ENCODE data around the gene FAM180A. TPM values are rescaled to one million over a fixed set of nuclear protein-coding genes. Genes with fewer than 3 reads are reported as not detected.
"Not testable (repeated sequence)": the region's sequence is repeated elsewhere in the genome, so short reads cannot be mapped to it uniquely, and the experiment has no call there.

Gene FAM180A
- total RNA-seq, 2 experiments from 2014 or later = not detected

GRCh38 chr7:135782801-135783200 is 34.2 kb upstream of the FAM180A start:
- Mint-ChIP-seq H3K27ac (no peak overlapping the region), H3K9me3 (no peaks in the 10 kb centered on the region), H3K27me3 (peaks cover 35% of the 10 kb centered on the region), H3K4me1 (no peaks in the 10 kb centered on the region), H3K4me3 (no peak overlapping the region), H3K36me3 (ENCODE audit: low read depth) (no peaks in the 10 kb centered on the region)
- CTCF ChIA-PET = no interaction called here
- POLR2A ChIA-PET = no interaction called here
- DNase-seq = no peak

GRCh38 chr7:135782377-135782776 is 33.8 kb upstream of the FAM180A start:
- Mint-ChIP-seq H3K4me3 (no peak overlapping the region), H3K27me3 (peaks cover 34% of the 10 kb centered on the region), H3K27ac (no peak overlapping the region), H3K36me3 (ENCODE audit: low read depth) (no peaks in the 10 kb centered on the region), H3K9me3 (no peaks in the 10 kb centered on the region), H3K4me1 (no peaks in the 10 kb centered on the region)
- DNase-seq = no peak
- ChIA-PET POLR2A (no interaction called here), CTCF (no interaction called here)

- Mint-ChIP-seq H3K4me3 (no peak overlapping the region), H3K4me1 (no peaks in the 10 kb centered on the region), H3K9me3 (no peaks in the 10 kb centered on the region), H3K27ac (no peak overlapping the region), H3K27me3 (peaks cover 19% of the 10 kb centered on the region), H3K36me3 (ENCODE audit: low read depth) (no peaks in the 10 kb centered on the region)
- no peak for DNase-seq
- ChIA-PET CTCF (no interaction called here), POLR2A (no interaction called here)
Observed at GRCh38 chr7:135777626-135778398, 29.2 kb upstream of the FAM180A start.

GRCh38 chr7:135775915-135776314 is 27.3 kb upstream of the FAM180A start:
- H3K4me1 Mint-ChIP-seq; H3K9me3 Mint-ChIP-seq; H3K27ac Mint-ChIP-seq; POLR2A ChIA-PET; H3K36me3 Mint-ChIP-seq (ENCODE audit: low read depth); H3K4me3 Mint-ChIP-seq; DNase-seq: not testable (repeated sequence)
- peaks cover 19% of the 10 kb centered on the region for H3K27me3 Mint-ChIP-seq
- CTCF ChIA-PET = interaction anchor here (0.9 kb wide), 1 partner anchor 16 kb away, joined by 3 read pairs; no protein-coding TSS in a partner anchor

- no peaks in the 10 kb centered on the region for H3K4me1 Mint-ChIP-seq
- CTCF ChIA-PET = no interaction called here
- peaks cover 17% of the 10 kb centered on the region for H3K27me3 Mint-ChIP-seq
- POLR2A ChIA-PET = no interaction called here
- no peak overlapping the region for H3K27ac Mint-ChIP-seq
- no peaks in the 10 kb centered on the region for H3K36me3 Mint-ChIP-seq (ENCODE audit: low read depth)
- no peak for DNase-seq
- no peaks in the 10 kb centered on the region for H3K9me3 Mint-ChIP-seq
- no peak overlapping the region for H3K4me3 Mint-ChIP-seq
Observed at GRCh38 chr7:135775230-135775629, 26.6 kb upstream of the FAM180A start.

- DNase-seq = no peak
- Mint-ChIP-seq H3K9me3 (no peaks in the 10 kb centered on the region), H3K27me3 (peaks cover 17% of the 10 kb centered on the region), H3K36me3 (ENCODE audit: low read depth) (no peaks in the 10 kb centered on the region), H3K27ac (no peak overlapping the region), H3K4me3 (no peak overlapping the region), H3K4me1 (no peaks in the 10 kb centered on the region)
- ChIA-PET POLR2A (no interaction called here), CTCF (no interaction called here)
Observed at GRCh38 chr7:135774284-135774683, 25.7 kb upstream of the FAM180A start.

GRCh38 chr7:135773464-135773863 is 24.9 kb upstream of the FAM180A start:
- DNase-seq = no peak
- Mint-ChIP-seq H3K27me3 (peaks cover 10% of the 10 kb centered on the region), H3K36me3 (ENCODE audit: low read depth) (no peaks in the 10 kb centered on the region), H3K4me1 (no peaks in the 10 kb centered on the region), H3K9me3 (no peaks in the 10 kb centered on the region), H3K27ac (no peak overlapping the region), H3K4me3 (no peak overlapping the region)
- CTCF ChIA-PET = no interaction called here
- POLR2A ChIA-PET = no interaction called here

- no peak for DNase-seq
- Mint-ChIP-seq H3K27me3 (peaks cover 6% of the 10 kb centered on the region), H3K27ac (no peak overlapping the region), H3K4me3 (no peak overlapping the region), H3K9me3 (no peaks in the 10 kb centered on the region), H3K4me1 (no peaks in the 10 kb centered on the region), H3K36me3 (ENCODE audit: low read depth) (no peaks in the 10 kb centered on the region)
- CTCF ChIA-PET = no interaction called here
- POLR2A ChIA-PET = no interaction called here
Observed at GRCh38 chr7:135772639-135773222, 24.1 kb upstream of the FAM180A start.

- ChIA-PET CTCF (no interaction called here), POLR2A (no interaction called here)
- no peaks in the 10 kb centered on the region for H3K4me1 Mint-ChIP-seq
- no peaks in the 10 kb centered on the region for H3K9me3 Mint-ChIP-seq
- H3K27me3 Mint-ChIP-seq = peaks cover 4% of the 10 kb centered on the region
- no peak overlapping the region for H3K27ac Mint-ChIP-seq
- no peak for DNase-seq
- no peak overlapping the region for H3K4me3 Mint-ChIP-seq
- no peaks in the 10 kb centered on the region for H3K36me3 Mint-ChIP-seq (ENCODE audit: low read depth)
Observed at GRCh38 chr7:135771961-135772638, 23.5 kb upstream of the FAM180A start.

- H3K4me1 Mint-ChIP-seq = no peaks in the 10 kb centered on the region
- H3K4me3 Mint-ChIP-seq = no peak overlapping the region
- DNase-seq = no peak
- no peak overlapping the region for H3K27ac Mint-ChIP-seq
- H3K36me3 Mint-ChIP-seq (ENCODE audit: low read depth) = no peaks in the 10 kb centered on the region
- CTCF ChIA-PET = interaction anchor here (0.5 kb wide), 1 partner anchor 248 kb away, joined by 3 read pairs; no protein-coding TSS in a partner anchor
- peaks cover 7% of the 10 kb centered on the region for H3K27me3 Mint-ChIP-seq
- POLR2A ChIA-PET = no interaction called here
- H3K9me3 Mint-ChIP-seq = no peaks in the 10 kb centered on the region
Observed at GRCh38 chr7:135771051-135771450, 22.4 kb upstream of the FAM180A start.

- no peaks in the 10 kb centered on the region for H3K36me3 Mint-ChIP-seq (ENCODE audit: low read depth)
- no peak overlapping the region for H3K27ac Mint-ChIP-seq
- DNase-seq = no peak
- POLR2A ChIA-PET = no interaction called here
- H3K27me3 Mint-ChIP-seq = peaks cover 11% of the 10 kb centered on the region
- CTCF ChIA-PET = no interaction called here
- no peak overlapping the region for H3K4me3 Mint-ChIP-seq
- no peaks in the 10 kb centered on the region for H3K9me3 Mint-ChIP-seq
- H3K4me1 Mint-ChIP-seq = no peaks in the 10 kb centered on the region
Observed at GRCh38 chr7:135770139-135770710, 21.6 kb upstream of the FAM180A start.

GRCh38 chr7:135769005-135769802 is 20.6 kb upstream of the FAM180A start:
- Mint-ChIP-seq H3K9me3 (no peaks in the 10 kb centered on the region), H3K27me3 (peaks cover 16% of the 10 kb centered on the region), H3K27ac (no peak overlapping the region), H3K4me1 (no peaks in the 10 kb centered on the region), H3K36me3 (ENCODE audit: low read depth) (no peaks in the 10 kb centered on the region), H3K4me3 (no peak overlapping the region)
- ChIA-PET CTCF (no interaction called here), POLR2A (no interaction called here)
- DNase-seq = no peak

- Mint-ChIP-seq H3K4me3 (no peak overlapping the region), H3K36me3 (ENCODE audit: low read depth) (no peaks in the 10 kb centered on the region), H3K27ac (no peak overlapping the region), H3K27me3 (peaks cover 20% of the 10 kb centered on the region), H3K4me1 (no peaks in the 10 kb centered on the region), H3K9me3 (no peaks in the 10 kb centered on the region)
- DNase-seq = no peak
- CTCF ChIA-PET = no interaction called here
- POLR2A ChIA-PET = no interaction called here
Observed at GRCh38 chr7:135768467-135768866, 19.9 kb upstream of the FAM180A start.

All from activated CD4-positive, alpha-beta T cell treated with anti-CD3 and anti-CD28 coated beads, Interleukin-2, amount 10 ng/mL, durations not matched to agents 7 days and 5 days (primary cell).